ENCODE results near the gene FUT3.

Gene FUT3

DNA sequence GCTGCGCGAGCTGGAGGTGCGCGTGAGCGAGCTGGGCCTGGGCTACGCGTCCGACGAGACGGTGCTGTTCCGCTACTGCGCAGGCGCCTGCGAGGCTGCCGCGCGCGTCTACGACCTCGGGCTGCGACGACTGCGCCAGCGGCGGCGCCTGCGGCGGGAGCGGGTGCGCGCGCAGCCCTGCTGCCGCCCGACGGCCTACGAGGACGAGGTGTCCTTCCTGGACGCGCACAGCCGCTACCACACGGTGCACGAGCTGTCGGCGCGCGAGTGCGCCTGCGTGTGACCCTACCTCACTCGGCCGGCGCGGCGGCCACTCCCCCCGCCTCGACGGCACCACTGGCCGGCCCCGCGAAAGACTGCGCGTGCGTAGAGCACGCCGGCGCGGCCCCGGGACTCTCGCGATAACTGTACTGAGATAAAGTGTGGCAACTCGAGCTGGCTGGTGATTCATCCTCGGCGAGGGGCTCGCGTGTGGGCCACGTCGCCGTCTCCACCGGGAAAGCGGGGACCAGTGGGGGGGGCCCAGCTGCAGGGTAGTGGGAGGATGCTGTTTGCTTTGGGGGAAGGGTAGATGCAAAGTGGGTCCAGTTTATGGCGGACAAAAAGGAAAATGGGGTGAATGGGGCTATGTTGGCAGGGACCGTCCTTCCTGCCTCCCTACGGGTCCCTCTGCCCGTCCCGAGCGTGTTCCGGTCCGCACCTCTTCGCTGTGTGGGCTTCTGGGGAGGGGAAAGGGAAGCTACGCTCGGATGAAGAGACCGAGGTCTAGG is 23.2 kb downstream of the FUT3 start:
- intact Hi-C loops (cut with DNase I): no loop called here
- DNase-seq: peak in 9 of 10 donors; percentile 45 to 96 (median 65)

DNA sequence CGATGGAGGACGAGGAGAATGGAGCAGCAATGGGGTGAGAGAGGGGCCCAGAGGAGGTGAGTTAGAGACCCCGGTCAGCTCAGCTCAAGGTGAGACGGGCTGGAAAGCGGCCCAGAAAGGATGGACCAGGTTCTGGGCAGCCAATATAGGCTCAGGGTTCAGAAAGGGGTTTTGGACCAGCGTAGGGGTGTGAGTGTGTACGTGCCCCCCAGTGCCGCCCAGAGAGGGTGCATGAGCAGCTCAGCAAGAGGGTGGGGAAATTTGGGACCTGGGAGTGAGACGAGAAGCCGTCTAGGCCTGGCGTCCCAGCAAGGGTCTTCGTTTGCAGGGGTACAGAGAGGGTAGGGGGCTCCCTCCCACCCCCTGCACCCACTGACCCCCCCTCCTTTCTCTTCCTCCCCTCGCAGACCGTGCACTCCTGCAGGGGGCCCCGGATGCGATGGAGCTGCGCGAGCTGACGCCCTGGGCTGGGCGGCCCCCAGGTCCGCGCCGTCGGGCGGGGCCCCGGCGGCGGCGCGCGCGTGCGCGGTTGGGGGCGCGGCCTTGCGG is 23.8 kb downstream of the FUT3 start:
- intact Hi-C loops (cut with DNase I): no loop called here
- no peak for DNase-seq

DNA sequence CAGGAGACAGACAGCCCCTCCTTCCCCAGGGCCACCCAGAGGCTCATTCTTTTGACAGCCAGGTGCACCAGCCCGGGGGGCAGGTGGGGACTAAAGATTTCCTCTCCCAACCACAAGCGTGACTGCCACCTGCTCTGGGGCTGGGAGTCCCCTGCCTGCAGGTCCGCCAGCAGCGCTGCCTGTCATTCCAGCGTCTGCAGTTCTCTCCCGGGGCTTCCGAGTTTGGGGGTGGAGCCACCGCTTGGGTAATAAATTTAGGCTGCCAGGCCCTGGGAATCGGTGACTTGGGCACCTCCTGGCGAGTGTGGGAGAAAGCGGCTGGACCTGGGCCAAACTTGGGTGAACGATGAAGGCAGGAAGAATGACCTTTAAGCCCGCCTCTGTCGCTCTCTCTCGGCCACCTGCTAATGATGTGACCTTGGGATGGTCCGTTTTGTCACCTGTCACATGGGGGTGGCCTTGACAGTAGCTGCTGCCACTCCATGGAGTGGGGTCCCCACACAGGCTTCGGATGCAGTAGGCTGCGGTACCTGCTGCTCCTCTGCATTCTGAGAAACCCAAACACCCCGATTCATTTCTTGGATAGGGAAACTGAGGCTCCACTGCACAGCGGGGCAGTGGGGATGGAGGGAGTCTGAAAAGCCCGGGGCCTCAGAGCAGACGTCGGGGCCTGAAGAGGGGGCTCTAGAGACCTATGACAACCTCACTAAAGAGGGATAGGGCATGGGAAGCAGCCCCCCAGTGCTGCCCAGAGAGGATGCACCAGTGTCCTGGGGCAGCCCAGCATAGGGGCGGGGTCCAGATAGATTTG is 24.5 kb downstream of the FUT3 start:
- intact Hi-C loops (cut with DNase I): no loop called here
- peak in 1 of 10 donors; percentile 87 for DNase-seq

DNA sequence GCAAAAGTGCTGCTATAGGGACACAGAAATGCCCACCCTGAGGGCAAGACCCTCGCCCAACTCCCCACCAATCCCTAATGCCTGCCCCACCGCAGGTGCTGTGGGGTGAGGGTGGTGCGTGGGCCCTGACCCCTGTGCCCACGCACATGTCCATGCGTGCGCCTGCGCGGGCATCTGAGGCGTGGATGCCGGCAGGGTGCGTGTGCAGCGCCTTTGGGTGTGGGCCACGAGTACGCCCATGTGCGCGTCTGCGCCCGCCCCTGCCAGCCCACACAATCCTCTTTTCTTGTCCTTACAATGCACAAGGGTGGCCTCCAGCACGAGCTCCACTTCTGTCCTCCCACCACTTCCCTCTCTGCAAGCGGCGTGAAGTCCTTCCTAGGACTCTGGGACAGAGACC is 26.1 kb downstream of the FUT3 start:
- intact Hi-C loops (cut with DNase I): no loop called here
- peak in 2 of 10 donors; percentile 36 to 90 for DNase-seq

DNA sequence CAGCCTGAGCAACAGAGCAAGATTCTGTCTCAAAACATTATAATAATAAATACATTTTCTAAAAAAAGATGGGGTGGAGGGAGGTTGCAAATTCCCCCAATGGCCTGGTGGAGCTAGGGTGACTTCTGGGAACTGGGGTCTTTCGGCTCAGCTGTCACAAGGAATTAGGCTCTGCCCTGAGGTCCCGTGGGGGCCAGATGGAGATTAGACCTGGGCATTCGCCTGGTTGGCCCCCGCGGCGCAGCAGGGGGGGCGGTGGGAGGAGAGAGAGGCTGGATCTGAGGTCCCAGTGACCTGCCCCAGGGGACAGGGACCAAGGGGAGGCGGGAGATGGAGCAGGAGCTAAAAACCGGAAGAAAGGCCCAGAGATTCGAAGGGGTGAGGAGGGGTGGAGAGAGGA is 26.5 kb downstream of the FUT3 start:
- intact Hi-C loops (cut with DNase I): no loop called here

DNA sequence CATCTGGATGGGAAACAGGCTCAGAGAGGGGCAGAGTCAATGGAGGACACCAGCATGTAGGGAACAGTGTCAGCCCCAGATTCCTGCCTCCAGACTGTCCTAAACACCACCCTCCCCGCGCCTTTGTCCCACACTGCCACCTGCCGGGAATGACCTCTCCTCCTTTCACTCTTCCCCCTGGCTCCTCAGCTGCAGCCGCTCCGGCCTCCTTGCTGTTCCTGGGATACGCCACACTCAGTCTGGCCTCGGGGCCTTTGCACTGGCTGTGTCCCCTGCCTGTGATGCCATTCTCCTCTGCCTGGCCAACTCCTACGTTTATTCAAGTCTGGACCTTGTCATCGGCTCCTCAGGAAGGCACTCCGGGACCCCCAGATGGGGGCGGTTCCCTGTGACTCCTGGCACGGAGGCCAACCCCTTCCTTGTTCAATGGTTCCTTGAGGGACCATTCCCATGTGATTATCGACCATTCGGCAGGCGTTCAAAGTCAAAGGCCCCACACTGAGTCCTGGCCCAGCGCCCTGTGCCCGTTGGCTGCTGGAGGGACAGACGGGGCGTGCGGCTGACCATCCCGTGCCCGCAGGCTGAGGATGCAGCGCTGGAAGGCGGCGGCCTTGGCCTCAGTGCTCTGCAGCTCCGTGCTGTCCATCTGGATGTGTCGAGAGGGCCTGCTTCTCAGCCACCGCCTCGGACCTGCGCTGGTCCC is 27.5 kb downstream of the FUT3 start:
- DNase-seq: no peak
- intact Hi-C loops (cut with DNase I): no loop called here

More for the DNA sequence above, 26.5 kb downstream of the FUT3 start:
- DNase-seq: no peak

DNA sequence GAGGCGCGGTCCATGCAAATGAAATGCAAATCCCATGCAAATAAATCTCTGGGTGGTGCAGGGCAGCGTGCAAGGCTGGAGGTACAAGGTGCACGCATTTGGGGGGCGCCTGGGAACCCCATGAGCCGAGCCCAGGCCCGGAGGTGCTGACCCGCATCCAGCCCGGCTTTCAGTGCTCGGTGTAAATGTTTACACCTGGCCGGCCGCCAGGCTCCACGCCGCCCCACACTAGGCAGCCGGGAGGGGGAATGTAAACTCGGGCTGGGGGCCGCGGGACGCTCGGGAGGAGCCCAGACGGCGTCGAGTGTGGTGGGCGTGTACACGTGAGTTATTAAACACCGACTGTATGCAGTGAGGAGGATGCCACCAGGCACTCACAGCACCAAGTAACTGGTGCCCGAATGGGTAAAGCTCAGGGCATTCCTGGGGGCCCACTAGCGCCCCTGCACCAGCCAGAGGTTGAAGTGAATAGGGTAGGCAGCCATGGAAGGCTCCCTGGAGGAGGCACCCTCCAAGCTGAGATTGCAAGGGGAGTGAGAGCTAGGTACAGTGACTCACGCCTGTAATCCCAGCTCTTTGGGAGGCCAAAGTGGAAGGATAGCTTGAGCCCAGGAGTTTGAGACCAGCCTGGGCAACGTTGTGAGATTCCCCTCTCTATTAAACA is 28.9 kb downstream of the FUT3 start:
- intact Hi-C loops (cut with DNase I): no loop called here
- no peak for DNase-seq

DNA sequence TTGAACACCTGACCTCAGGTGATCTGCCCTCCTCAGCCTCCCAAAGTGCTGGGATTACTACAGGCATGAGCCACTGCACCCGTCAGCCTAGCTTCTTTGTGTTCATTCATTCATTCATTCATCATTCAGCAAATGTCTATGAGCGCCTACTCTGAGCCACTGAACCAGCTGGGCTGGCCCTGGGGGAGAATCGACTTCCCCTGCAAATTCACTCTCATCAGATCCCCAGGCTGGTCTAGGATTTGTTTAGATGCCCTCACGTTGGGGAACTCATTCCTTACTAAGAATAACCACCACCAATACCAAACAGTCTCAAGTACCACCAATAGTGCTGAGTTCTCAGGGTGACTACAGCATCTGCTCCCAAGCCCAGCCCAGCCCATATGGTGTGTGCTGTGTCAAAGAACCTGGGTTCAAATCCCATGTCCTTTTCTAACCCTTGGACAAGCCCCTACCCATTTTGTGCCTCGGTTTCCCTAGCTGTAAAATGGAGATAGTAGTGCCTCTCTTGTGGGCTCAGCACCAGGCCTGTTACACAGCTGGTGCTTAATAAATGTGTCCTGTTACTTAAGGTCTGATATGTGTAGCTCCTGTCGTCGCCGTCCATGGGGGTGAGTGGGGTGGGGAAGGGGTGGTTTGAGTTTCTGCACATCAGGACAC is 29.6 kb downstream of the FUT3 start:
- DNase-seq: no peak
- intact Hi-C loops (cut with DNase I): no loop called here

DNA sequence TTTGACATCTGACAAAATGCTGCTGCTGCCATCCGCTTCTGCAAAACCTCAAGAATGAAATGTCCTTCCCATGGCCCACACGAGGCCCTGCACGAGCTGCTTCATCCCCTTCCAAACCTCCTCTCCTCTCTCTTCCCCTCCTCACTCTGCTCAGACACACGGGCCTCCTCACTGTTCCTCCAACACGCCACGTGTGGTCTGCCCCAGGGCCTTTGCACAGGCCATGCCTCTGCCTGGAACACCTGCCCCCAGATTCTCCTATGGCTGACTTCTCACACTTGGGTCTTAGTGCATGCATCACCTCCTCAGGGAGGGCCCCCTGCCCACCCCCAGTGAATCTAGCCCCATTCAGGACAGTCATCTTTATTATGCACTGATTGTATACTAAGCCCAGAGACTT is 30.5 kb downstream of the FUT3 start:
- no peak for DNase-seq
- intact Hi-C loops (cut with DNase I): no loop called here

DNA sequence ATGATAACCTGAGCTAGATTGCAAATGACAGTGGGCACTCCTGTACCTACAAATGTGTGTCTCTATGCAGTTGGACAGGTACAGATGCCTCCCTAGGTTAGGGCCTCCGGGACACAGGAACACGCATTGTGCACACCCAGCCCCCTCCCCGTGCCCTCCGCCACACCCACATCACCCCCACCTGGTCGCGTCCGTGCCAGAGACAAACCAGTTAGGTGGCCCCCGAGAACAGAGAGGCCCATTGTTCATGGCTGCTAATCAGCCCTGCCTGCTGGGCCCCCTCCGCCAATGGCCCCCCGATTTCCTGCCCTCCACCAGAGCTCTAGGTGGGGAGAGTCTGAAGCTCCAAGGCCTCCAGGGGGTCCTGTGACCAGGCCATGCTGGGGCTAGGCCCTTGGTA is 32.7 kb downstream of the FUT3 start:
- no peak for DNase-seq

DNA sequence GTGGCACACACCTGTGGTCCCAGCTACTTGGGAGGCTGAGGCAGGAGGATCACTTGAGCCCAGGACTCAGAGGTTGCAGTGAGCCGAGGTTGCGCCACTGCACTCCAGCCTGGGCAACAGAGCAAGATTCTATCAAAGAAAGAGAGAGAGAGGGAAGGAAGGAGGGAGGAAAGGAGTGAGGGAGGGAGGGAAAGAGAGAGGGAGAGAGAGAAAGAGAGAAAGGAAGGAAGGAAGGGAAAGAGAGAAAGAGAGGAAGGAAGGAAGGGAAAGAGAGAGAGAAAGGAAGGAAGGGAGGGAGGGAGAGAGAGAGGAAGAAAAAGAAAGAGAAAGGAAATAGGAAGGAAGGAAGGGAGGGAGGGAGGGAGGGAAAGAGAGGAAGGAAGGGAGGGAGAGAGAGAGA is 34.0 kb downstream of the FUT3 start:
- intact Hi-C loops (cut with DNase I): no loop called here
- DNase-seq: no peak

More for the DNA sequence above, 32.7 kb downstream of the FUT3 start:
- intact Hi-C loops (cut with DNase I): no loop called here

DNA sequence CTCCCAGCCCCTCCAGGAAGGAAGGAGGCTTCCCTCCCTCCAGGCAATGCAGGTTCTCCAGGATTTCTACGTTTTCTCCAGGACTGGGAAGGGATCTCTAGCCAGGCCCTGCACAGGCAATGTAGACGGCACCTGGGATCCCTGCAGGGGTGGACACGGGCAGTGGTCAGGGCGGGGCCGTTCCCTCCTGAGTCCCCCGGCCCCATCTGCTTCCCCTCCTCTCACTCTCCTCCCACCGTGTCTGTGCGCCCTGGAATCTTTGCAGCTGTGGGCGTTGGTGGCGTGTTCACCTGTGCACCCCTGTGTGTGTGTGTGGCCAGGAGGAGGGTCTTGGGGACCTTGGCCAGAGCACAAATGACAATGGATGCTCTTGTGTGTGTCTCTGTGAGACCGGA is 36.4 kb downstream of the FUT3 start:
- intact Hi-C loops (cut with DNase I): no loop called here

DNA sequence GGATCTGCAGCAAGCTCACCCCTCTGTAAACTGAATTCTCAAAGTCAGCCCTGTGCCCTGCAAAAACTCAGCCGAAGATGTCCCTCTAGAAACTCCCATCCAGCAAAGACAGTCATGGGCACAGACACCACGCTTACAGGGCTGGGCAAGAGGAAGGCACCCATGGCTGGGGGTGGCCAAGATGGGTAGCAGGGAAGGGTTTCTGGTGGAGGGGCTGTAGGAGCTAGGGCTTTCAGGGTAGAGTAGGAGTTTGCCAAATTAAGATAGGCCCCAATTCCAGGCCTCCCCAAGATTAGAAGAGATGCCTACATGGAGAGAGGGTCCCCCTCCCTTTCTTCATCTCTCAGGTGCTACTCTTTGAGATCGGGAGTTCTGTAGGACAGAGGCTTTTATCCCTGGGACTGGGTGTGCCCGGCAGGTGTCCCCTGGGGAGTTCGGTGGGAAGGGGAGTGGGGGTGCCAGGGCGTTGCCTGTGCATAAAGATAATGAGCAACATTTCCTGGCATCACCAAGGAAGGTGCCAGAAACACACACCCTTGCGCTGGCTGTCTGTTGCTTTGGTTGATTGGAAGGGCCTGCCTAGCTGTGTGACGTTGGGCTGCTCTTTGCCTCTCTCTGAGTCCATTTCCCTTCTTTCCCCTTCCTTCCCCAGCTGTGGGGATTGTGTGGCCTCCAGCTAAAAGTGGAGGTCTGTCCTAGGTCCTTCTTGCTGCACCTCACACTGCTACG is 37.0 kb downstream of the FUT3 start:
- no peak for DNase-seq
- intact Hi-C loops (cut with DNase I): no loop called here

More for the DNA sequence above, 36.4 kb downstream of the FUT3 start:
- no peak for DNase-seq

DNA sequence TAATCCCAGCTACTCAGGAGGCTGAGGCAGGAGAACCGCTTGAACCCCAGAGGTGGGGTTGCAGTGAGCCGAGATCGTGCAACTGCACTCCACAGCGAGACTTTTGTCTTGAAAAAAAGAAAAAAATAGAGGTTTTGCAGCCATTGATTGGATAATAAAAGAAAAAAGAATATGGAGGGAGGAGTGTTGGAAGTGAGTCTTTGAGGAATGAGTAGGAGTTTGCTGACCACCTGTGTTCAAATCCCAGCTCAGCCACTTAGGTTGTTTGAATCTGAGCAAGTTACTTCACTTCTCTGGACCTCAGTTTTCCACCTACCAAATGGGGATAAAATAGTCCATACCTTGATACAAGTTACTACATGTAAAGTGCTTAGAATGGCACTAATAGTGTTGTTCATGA is 40.1 kb downstream of the FUT3 start:
- DNase-seq: no peak
- intact Hi-C loops (cut with DNase I): no loop called here

DNA sequence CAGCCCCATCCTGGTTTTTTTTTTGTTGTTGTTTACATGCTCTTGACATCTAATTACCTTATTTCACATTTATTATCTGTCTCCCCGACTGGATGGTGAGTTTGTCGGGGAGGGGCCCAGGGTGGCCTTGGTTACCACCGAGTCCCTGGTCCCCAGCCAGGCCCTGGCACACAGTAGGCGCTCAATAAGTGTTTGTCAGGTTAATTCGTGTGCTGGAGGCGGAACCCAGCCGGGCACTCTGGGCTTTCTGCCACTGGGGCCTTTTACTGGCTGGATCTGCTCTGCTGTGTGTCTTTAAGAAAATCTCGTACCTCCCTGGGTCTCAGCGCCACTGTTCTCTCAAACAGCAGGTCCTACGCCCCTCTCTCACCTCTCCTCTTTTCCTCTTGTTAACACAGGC is 41.8 kb downstream of the FUT3 start:
- intact Hi-C loops (cut with DNase I): no loop called here
- no peak for DNase-seq

DNA sequence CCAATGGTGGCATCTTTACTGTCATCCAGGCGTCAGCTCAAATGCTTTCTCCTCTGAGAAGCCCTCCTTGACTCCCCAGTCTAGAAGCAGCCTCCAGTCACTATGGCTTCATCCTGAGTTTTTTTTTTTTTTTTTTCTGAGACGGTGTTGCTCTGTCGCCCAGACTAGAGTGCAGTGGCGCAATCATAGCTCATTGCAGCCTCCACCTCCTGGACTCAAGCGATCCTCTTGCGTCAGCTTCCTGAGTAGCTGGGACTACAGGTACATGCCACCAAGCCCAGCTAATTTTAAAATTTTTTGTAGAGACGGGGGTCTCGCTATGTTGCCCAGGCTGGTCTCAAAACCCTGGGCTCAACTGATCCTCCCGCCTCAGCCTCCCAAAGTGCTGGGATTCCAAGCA is 42.2 kb downstream of the FUT3 start:
- intact Hi-C loops (cut with DNase I): no loop called here
- DNase-seq: no peak

DNA sequence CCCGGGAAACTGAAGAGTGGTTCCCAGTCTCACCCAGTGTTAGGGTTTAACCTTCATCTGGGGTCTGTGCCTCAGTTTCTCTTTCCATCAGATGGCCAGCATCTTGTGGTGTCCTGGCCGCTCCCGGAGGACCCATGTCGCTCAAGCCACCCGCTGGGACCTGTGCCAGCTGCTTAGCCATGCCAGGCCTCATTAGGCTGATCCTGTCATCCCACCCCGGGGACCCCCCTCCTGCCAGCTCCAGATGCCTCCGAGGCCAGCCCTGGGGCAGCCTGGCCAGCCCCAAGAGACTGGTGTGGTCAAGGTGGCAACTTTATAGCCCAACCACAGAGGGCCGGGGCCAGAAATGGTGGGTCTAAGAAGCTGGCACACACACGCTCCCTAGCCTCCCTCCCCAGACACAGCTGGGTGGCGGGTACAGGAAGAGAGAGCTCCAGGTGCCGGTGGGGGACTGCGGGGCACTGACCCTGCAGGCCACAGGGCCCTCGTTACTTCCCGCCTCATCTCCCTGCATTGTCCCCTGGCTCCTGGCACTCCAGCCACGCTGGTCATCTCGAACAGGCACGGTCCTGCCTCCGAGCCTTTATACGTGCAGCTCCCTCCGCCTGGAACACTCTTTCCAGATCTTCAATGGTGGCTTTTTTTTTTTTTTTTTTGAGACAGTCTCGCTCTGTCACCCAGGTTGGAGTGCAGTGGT is 43.0 kb downstream of the FUT3 start:
- peak in 2 of 10 donors; percentile 72 to 73 for DNase-seq
- intact Hi-C loops (cut with DNase I): no loop called here

DNA sequence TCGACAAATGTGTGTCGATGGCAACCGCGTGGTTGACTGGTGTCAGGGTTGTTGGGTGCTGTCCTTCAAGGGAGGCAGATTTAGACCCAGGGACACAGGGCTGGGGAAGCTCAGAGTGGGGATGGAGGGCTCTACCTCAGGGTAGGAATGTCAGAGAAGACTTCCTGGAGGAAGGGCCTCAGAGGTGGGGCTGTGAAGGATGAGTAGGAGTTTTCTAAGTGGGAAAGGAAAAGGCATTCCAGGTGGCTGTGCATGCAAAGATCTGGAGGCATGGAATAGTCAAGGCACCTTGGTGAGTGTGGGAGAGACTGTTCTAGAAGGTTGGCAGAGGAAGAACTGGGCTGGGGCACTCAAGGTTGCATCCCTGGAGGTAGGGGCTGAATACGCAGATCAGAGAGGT is 44.3 kb downstream of the FUT3 start:
- no peak for DNase-seq
- intact Hi-C loops (cut with DNase I): no loop called here

DNA sequence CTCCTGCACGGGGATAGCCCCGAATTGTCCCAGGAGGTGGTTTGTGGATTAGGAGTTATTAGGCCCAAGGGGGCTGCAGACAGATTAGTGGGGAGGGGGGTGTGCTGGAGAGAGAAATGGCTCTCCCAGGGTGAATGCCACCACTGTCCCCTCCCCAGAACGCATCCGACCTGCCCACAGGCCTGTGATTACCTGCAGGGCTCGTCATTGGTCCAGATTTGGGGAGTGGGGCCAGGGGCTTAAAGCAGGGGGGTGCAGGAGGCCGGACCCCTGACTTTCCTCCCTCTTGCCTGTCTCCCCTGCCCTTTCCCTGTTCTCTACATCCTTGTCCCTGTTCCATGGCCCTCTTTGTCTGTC is 45.1 kb downstream of the FUT3 start:
- intact Hi-C loops (cut with DNase I): no loop called here
- DNase-seq: no peak

Data from posterior cingulate gyrus (tissue), 11 donors.